SK-N-SH treated with all-trans-retinoic acid at 6 μM for 48 hours (cell line): ENCODE measurements around the gene CALCOCO1.

Experiments used
- BACH2 ChIP-seq: fragments of 250-450 bp; sonication (Bioruptor Pico); IDR thresholded peaks from 2 replicates; pipeline ENCODE4 v1.9.0; 2021; ENCODE audit warnings: mild to moderate bottlenecking, borderline replicate concordance
- RARB ChIP-seq: fragments of 250-450 bp; sonication (Bioruptor Pico); IDR thresholded peaks from 2 replicates; pipeline ENCODE4 v1.8.0; 2021; ENCODE audit warnings: mild to moderate bottlenecking, moderate library complexity
- ZNF565 ChIP-seq: fragments of 450-650 bp; formaldehyde crosslinking; conservative IDR thresholded peaks from 2 replicates; pipeline ENCODE4 v1.5.0; 2020; ENCODE audit warnings: low read depth, mild to moderate bottlenecking, moderate library complexity
- ZNF8 ChIP-seq: fragments of 450-650 bp; formaldehyde crosslinking; IDR thresholded peaks from 2 replicates; pipeline ENCODE4 v1.5.0; 2020; ENCODE audit warnings: mild to moderate bottlenecking, moderate library complexity
- TF ChIP-seq, protein P1 (sequence below): fragments of 250-450 bp; sonication (Bioruptor Pico); IDR thresholded peaks from 2 replicates; pipeline ENCODE4 v1.8.0; 2020; ENCODE audit warnings: mild to moderate bottlenecking, moderate library complexity, borderline replicate concordance

DNA sequence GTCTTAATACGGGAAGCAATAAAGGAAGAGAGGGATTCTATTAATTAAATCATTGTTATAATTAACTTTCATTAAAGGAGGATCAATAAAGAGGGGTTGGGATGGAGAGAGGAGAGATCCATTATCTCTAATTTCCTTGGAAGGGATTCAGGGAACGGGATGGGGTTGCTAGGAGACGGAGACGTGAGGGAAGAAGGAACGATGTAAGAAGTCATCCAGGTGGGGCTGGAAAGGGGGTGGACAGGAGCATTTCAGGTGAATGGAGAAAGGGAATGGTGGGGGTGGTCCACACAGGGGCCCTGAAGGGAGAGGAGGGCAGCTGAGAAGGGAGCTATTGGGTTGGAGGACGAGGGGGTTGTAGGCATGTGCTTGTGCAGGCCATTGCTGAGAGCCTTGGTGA lies 17.2 kb downstream of the CALCOCO1 start:
- TF ChIP-seq ZNF8 (no peak), RARB (CRISPR knock-in tag) (no peak), ZNF565 (CRISPR knock-in tag) (no peak), BACH2 (CRISPR knock-in tag) (no peak)
- TF ChIP-seq, protein P1, sequence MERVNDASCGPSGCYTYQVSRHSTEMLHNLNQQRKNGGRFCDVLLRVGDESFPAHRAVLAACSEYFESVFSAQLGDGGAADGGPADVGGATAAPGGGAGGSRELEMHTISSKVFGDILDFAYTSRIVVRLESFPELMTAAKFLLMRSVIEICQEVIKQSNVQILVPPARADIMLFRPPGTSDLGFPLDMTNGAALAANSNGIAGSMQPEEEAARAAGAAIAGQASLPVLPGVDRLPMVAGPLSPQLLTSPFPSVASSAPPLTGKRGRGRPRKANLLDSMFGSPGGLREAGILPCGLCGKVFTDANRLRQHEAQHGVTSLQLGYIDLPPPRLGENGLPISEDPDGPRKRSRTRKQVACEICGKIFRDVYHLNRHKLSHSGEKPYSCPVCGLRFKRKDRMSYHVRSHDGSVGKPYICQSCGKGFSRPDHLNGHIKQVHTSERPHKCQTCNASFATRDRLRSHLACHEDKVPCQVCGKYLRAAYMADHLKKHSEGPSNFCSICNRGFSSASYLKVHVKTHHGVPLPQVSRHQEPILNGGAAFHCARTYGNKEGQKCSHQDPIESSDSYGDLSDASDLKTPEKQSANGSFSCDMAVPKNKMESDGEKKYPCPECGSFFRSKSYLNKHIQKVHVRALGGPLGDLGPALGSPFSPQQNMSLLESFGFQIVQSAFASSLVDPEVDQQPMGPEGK (CRISPR knock-in tag) = no peak
